Panc1 (cell line): ENCODE data around the gene RPAP3. TPM values are rescaled to one million over a fixed set of nuclear protein-coding genes. Genes with fewer than 3 reads are reported as not detected.
"Not testable (repeated sequence)": the region's sequence is repeated elsewhere in the genome, so short reads cannot be mapped to it uniquely, and the experiment has no call there.

ENCODE experiments used
- ATAC-seq: fragments of 200-7000 bp; cut with Tn5 transposase; 2 replicates; pipeline ENCODE4 v1.9.1; 2020; ENCODE audit warnings: mild to moderate bottlenecking, moderate library complexity
- BruUV-seq: library from RNA; stranded (reverse); fragments of 400-500 nt; replicated peaks from 2 replicates; lab custom pipeline; 2021; lab: Mats Ljungman, UMichigan
- CTCF ChIA-PET: fragments of 300-600 bp; sonication (Branson Sonifier 250); formaldehyde crosslinking; loops from one replicate; lab custom pipeline; 2022; ENCODE audit warnings: antibody characterized with exemption; lab: Charles Lee
- POLR2A ChIA-PET: fragments of 300-600 bp; sonication (Branson Sonifier 250); formaldehyde crosslinking; loops from one replicate; lab custom pipeline; 2022; ENCODE audit warnings: antibody characterized with exemption; lab: Charles Lee
- DNase-seq: peaks from one replicate; pipeline ENCODE4 v3.0.0-alpha.2; 2010; ENCODE audit warnings: low read depth, low spot score
- H3K27ac ChIP-seq: 2 replicates; pipeline ENCODE4 v1.5.1; 2011; ENCODE audit warnings: mild to moderate bottlenecking, low read length, inconsistent platforms
- H3K27me3 ChIP-seq: fragments of 200-500 bp; sonication (Bioruptor generic); 2 replicates; pipeline ENCODE4 v1.6.0; 2014; ENCODE audit warnings: low read length, inconsistent platforms; ENCODE audit not compliant: control insufficient read depth, insufficient read depth
- H3K36me3 ChIP-seq: fragments of 200-500 bp; sonication (Bioruptor generic); 2 replicates; pipeline ENCODE4 v1.5.1; 2014; ENCODE audit warnings: inconsistent platforms, mild to moderate bottlenecking, low read length, moderate library complexity; ENCODE audit not compliant: control insufficient read depth, insufficient read depth
- H3K4me1 ChIP-seq: 2 replicates; pipeline ENCODE4 v1.5.1; 2011; ENCODE audit warnings: inconsistent platforms, mild to moderate bottlenecking, low read length, moderate library complexity; ENCODE audit not compliant: control insufficient read depth, insufficient read depth
- H3K4me3 ChIP-seq, 2 experiments: 2 replicates each; pipeline ENCODE4 v1.5.1; 2011 to 2012; ENCODE audit warnings: low read depth in 2 of 2, low read length in 2 of 2, mild to moderate bottlenecking in 2 of 2, inconsistent platforms in 1 of 2, moderate library complexity in 1 of 2
- H3K9me3 ChIP-seq: fragments of 200-500 bp; sonication (Bioruptor generic); 2 replicates; pipeline ENCODE4 v1.5.1; 2014; ENCODE audit warnings: low read depth, mild to moderate bottlenecking, inconsistent platforms, low read length, moderate library complexity; ENCODE audit not compliant: control insufficient read depth, insufficient read depth
- CTCF ChIP-seq: fragments of 450-650 bp; IDR thresholded peaks from 2 replicates; pipeline ENCODE4 v1.5.1; 2017; ENCODE audit warnings: mild to moderate bottlenecking
- POLR2AphosphoS5 ChIP-seq: IDR thresholded peaks from 2 replicates; pipeline ENCODE4 v1.6.1; 2012; ENCODE audit warnings: mild to moderate bottlenecking, low read depth, low read length, moderate library complexity
- REST ChIP-seq, 2 experiments: IDR thresholded peaks; 2 replicates each; pipeline ENCODE4 v1.6.1; 2011 to 2012; ENCODE audit warnings: low read depth in 2 of 2, control low read depth in 1 of 2, low read length in 1 of 2, mild to moderate bottlenecking in 1 of 2, moderate library complexity in 1 of 2; ENCODE audit not compliant: insufficient read depth in 1 of 2
- SIN3A ChIP-seq: IDR thresholded peaks from 2 replicates; pipeline ENCODE4 v1.6.1; 2012; ENCODE audit warnings: low read depth, mild to moderate bottlenecking, low read length, moderate library complexity, borderline replicate concordance; ENCODE audit not compliant: insufficient read depth
- TCF7L2 ChIP-seq: IDR thresholded peaks from 2 replicates; pipeline ENCODE4 v1.6.1; 2011; ENCODE audit warnings: mild to moderate bottlenecking, low read depth, low read length, inconsistent platforms
- in situ Hi-C: cut with HindIII; loops from 2 replicates; pipeline ENCODE4 v1.10.0; 2016; ENCODE audit warnings: low sequenced_read_pairs, low pct_unique_long_range_greater_than_20kb
- intact Hi-C: fragments of 100-400 bp; cut with micrococcal nuclease; formaldehyde crosslinking; loops from one replicate; pipeline ENCODE4 v1.10.0; 2022; ENCODE audit not compliant: unreplicated experiment
- total RNA-seq: library from RNA; stranded (reverse); gene quantifications from one replicate; pipeline ENCODE4 v1.2.1, GENCODE V29; 2021; ENCODE audit not compliant: unreplicated experiment

Gene RPAP3
- total RNA-seq, 1 experiment from 2014 or later: 47.3 TPM

DNA sequence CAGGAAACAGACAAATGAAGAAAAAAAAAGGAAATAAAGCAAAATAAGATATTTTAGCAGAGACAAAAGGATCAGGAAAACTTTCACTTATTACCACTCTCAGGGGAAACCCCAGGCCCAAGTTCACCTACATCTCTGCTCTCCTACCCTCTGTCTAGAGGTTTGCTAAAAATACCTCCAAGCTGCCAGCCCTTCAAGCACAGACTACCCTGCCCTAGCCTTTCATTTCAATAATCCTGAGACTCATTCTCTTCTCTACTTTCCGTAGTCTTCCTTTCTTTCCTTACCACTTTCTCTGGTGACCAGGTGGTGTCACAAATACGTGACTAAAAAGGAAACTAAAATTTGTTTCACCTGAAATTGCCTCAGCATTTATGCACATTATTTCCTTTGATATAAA is 33.8 kb downstream of the RPAP3 start:
- H3K27ac ChIP-seq: no peak overlapping the region
- no peaks in the 10 kb centered on the region for H3K9me3 ChIP-seq
- TF ChIP-seq TCF7L2 (no peak), SIN3A (no peak), REST (IDR thresholded peaks at IDR 0.05; ENCODE audit: insufficient read depth in 1 of 2, low read depth in 2 of 2, low read length in 1 of 2) (no peak), CTCF (no peak)
- DNase-seq (no peak), ATAC-seq (no peak)
- ChIA-PET POLR2A (no interaction called here), CTCF (interaction anchor here (0.7 kb wide), 1 partner anchor 90 kb away, joined by 4 read pairs; no protein-coding TSS in a partner anchor)
- no peak overlapping the region for H3K4me3 ChIP-seq
- in situ Hi-C loops: no loop called here
- BruUV-seq: no TSS peak
- H3K36me3 ChIP-seq: peaks cover 21% of the 10 kb centered on the region
- intact Hi-C loops: no loop called here
- no peaks in the 10 kb centered on the region for H3K27me3 ChIP-seq
- H3K4me1 ChIP-seq: no peaks in the 10 kb centered on the region

- intact Hi-C loops, POLR2A ChIA-PET, H3K4me3 ChIP-seq, CTCF ChIA-PET, DNase-seq, BruUV-seq, H3K9me3 ChIP-seq, ATAC-seq, H3K27me3 ChIP-seq, H3K4me1 ChIP-seq, in situ Hi-C loops, H3K27ac ChIP-seq: not testable (repeated sequence)
- H3K36me3 ChIP-seq: peaks cover 40% of the 10 kb centered on the region
Measured at GRCh38 chr12:47667935-47668334, 37.9 kb downstream of the RPAP3 start.

- BruUV-seq: no TSS peak
- Histone ChIP-seq H3K9me3 (no peaks in the 10 kb centered on the region), H3K36me3 (no peaks in the 10 kb centered on the region), H3K4me3 (no peak overlapping the region), H3K27ac (no peak overlapping the region), H3K4me1 (no peaks in the 10 kb centered on the region), H3K27me3 (no peaks in the 10 kb centered on the region)
- DNase-seq (no peak), ATAC-seq (peak; percentile 31; the same call in 1 of the 2 replicates)
- in situ Hi-C loops: no loop called here
- intact Hi-C loops: loop anchor here (5.0 kb wide), 2 partner anchors 35 to 185 kb away; no protein-coding TSS in a partner anchor
- ChIA-PET CTCF (interaction anchor here (0.6 to 1.1 kb wide), 4 partner anchors 9 to 90 kb away, joined by 3 to 4 read pairs (median 3); no protein-coding TSS in a partner anchor), POLR2A (interaction anchor here (0.5 kb wide), 1 partner anchor 386 kb away, joined by 3 read pairs; no protein-coding TSS in a partner anchor)
- TF ChIP-seq POLR2AphosphoS5 (no peak), TCF7L2 (no peak), SIN3A (no peak), REST (IDR thresholded peaks at IDR 0.05; ENCODE audit: insufficient read depth in 1 of 2, low read depth in 2 of 2, low read length in 1 of 2) (no peak), CTCF (no peak)
Measured at GRCh38 chr12:47652521-47653234, 53.2 kb downstream of the RPAP3 start.
